ENCODE measurements around the gene COL6A5. TPM values are rescaled to one million over a fixed set of nuclear protein-coding genes. Genes with fewer than 3 reads are reported as not detected.

Gene COL6A5
- total RNA-seq, 1 donor from 2014 or later, result under 0.01 TPM

GRCh38 chr3:130509008-130509407 lies 163.5 kb downstream of the COL6A5 start:
- FAIRE-seq (no peak), DNase-seq (ENCODE audit: low spot score in 2 of 2) (no peak)

- FAIRE-seq, result no peak
- DNase-seq (ENCODE audit: low spot score in 2 of 2), result no peak
Observed at GRCh38 chr3:130514681-130515080, 169.2 kb downstream of the COL6A5 start.

- FAIRE-seq (no peak), DNase-seq (ENCODE audit: low spot score in 2 of 2) (no peak)
Observed at GRCh38 chr3:130515755-130516154, 170.3 kb downstream of the COL6A5 start.

- FAIRE-seq, result no peak
- no peak for DNase-seq (ENCODE audit: low spot score in 2 of 2)
Observed at GRCh38 chr3:130516645-130517512, 171.4 kb downstream of the COL6A5 start, which contains the start of gene COL6A6. Gene COL6A6, plus strand, starts transcription at chr3:130517177. Its CDS starts 43,188 bp downstream, at chr3:130560365.

- no peak for FAIRE-seq
- no peak for DNase-seq (ENCODE audit: low spot score in 2 of 2)
Observed at GRCh38 chr3:130517602-130518001, 172.1 kb downstream of the COL6A5 start.

GRCh38 chr3:130519754-130520153 lies 174.3 kb downstream of the COL6A5 start:
- no peak for FAIRE-seq
- DNase-seq (ENCODE audit: low spot score in 2 of 2), result no peak

- FAIRE-seq (no peak), DNase-seq (ENCODE audit: low spot score in 2 of 2) (no peak)
Observed at GRCh38 chr3:130522399-130522798, 176.9 kb downstream of the COL6A5 start.

GRCh38 chr3:130527426-130527825 lies 182.0 kb downstream of the COL6A5 start:
- DNase-seq (ENCODE audit: low spot score in 2 of 2), result no peak
- FAIRE-seq, result no peak

GRCh38 chr3:130528120-130528519 lies 182.6 kb downstream of the COL6A5 start:
- FAIRE-seq (no peak), DNase-seq (ENCODE audit: low spot score in 2 of 2) (no peak)

- DNase-seq (ENCODE audit: low spot score in 2 of 2) (no peak), FAIRE-seq (no peak)
Observed at GRCh38 chr3:130529486-130530215, 184.2 kb downstream of the COL6A5 start.

GRCh38 chr3:130533247-130533646 lies 187.8 kb downstream of the COL6A5 start:
- DNase-seq (ENCODE audit: low spot score in 2 of 2), result no peak
- no peak for FAIRE-seq

Other genes starting within 250 kb of the COL6A5 start
- gene COL6A6, start 171.5 kb downstream of the COL6A5 start, total RNA-seq, result 0.41 TPM